ENCODE results near the gene PPEF1. TPM values are rescaled to one million over a fixed set of nuclear protein-coding genes. Genes with fewer than 3 reads are reported as not detected.

Gene PPEF1
- total RNA-seq = under 1 TPM in 1 of 2 donors, not detected in 1; 0.15 TPM

- DNase-seq = no peak
- no peaks in the 10 kb centered on the region for H3K4me1 ChIP-seq
- H3K9ac ChIP-seq (ENCODE audit: low read depth in 2 of 2, low read length in 2 of 2) = no peak within 1 kb of the TSS
- intact Hi-C loops (cut with DNase I) = no loop called here
- H3K36me3 ChIP-seq = no peaks in the 10 kb centered on the region
- no peak within 1 kb of the TSS for H3K27ac ChIP-seq
- H3K9me3 ChIP-seq = no peaks in the 10 kb centered on the region
- no peaks in the 10 kb centered on the region for H3K27me3 ChIP-seq
- H3K4me3 ChIP-seq = no peak within 1 kb of the TSS
- TF ChIP-seq, protein P1, sequence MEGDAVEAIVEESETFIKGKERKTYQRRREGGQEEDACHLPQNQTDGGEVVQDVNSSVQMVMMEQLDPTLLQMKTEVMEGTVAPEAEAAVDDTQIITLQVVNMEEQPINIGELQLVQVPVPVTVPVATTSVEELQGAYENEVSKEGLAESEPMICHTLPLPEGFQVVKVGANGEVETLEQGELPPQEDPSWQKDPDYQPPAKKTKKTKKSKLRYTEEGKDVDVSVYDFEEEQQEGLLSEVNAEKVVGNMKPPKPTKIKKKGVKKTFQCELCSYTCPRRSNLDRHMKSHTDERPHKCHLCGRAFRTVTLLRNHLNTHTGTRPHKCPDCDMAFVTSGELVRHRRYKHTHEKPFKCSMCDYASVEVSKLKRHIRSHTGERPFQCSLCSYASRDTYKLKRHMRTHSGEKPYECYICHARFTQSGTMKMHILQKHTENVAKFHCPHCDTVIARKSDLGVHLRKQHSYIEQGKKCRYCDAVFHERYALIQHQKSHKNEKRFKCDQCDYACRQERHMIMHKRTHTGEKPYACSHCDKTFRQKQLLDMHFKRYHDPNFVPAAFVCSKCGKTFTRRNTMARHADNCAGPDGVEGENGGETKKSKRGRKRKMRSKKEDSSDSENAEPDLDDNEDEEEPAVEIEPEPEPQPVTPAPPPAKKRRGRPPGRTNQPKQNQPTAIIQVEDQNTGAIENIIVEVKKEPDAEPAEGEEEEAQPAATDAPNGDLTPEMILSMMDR (IDR thresholded peaks at IDR 0.05) = no peak
Observed at GRCh38 chrX:18707426-18708049, at the start of gene PPEF1. Gene PPEF1, plus strand, starts transcription at chrX:18707645. Its CDS starts 136 bp downstream, at chrX:18707781.

DNA sequence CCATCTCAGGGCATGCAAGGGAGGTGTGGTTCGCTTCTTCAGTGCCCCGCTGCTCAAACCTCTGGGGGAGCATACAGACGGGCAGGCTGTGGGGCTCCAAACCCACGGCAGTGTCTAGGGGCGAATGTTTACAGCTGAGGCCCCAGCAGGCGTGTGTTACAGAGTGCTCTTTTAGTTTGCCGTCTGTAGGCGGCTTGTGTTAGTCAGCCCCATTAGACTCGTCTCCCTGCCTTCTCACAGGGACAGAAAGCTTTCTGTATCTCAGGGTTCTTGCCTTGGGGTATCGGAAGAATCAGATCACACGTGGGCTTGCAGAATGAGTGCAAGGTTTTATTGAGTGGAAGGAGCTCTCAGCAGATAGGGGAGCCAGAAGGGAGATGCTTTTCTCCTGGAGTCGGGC lies 46.2 kb upstream of the PPEF1 start:
- Histone ChIP-seq H3K9me3 (no peaks in the 10 kb centered on the region), H3K4me1 (no peaks in the 10 kb centered on the region), H3K36me3 (no peaks in the 10 kb centered on the region), H3K27ac (no peak overlapping the region), H3K27me3 (no peaks in the 10 kb centered on the region), H3K4me3 (no peak overlapping the region), H3K9ac (ENCODE audit: low read depth in 2 of 2, low read length in 2 of 2) (no peak overlapping the region)
- TF ChIP-seq, protein P1 (IDR thresholded peaks at IDR 0.05) = no peak
- DNase-seq = no peak
- intact Hi-C loops (cut with DNase I) = no loop called here

DNA sequence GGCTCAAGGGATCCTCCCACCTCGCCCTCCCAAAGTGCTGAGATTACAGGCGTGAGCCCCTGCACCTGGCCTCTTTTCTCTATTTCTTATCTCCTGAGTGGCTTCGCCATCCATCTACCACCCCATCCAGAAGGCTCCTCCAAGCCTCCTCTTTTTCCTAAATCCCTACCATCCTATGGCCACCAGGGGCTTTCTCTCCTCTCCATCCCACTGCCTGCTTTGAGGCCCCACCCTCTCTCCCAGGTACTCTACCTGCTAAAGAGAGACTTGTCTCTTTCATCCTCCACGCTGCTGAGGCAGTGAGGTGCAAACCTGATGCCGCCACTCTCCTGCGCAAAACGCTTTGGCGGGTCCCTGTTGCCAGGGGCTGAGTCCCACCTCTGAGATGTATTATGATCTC lies 42.5 kb upstream of the PPEF1 start:
- Histone ChIP-seq H3K9me3 (no peaks in the 10 kb centered on the region), H3K4me1 (no peaks in the 10 kb centered on the region), H3K9ac (ENCODE audit: low read depth in 2 of 2, low read length in 2 of 2) (no peak overlapping the region), H3K27ac (no peak overlapping the region), H3K4me3 (no peak overlapping the region), H3K27me3 (no peaks in the 10 kb centered on the region), H3K36me3 (no peaks in the 10 kb centered on the region)
- no peak for DNase-seq
- intact Hi-C loops (cut with DNase I) = no loop called here
- TF ChIP-seq, protein P1 (IDR thresholded peaks at IDR 0.05) = no peak

DNA sequence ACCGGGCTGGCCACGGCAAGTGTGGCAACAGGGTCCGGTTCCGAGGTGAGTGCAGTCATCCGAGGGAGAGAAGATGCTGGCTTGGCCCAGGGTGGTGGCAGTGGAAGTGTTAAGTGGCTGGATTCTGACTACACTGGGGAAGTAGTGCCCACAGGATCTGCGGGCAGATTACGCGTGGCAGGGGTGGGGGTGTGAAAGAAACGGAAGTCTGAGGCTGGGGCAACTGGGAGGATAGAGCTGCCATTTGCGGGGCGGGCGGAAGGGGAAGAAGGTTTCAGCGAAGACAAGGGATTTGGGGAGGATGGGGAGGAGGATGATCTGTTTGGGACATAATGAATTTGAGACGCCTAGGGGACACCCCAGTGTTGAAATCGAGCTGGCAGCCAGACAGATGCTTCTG lies 40.8 kb upstream of the PPEF1 start:
- no peak for DNase-seq
- TF ChIP-seq, protein P1 (IDR thresholded peaks at IDR 0.05) = no peak
- H3K9me3 ChIP-seq = no peaks in the 10 kb centered on the region
- H3K4me1 ChIP-seq = no peaks in the 10 kb centered on the region
- no peaks in the 10 kb centered on the region for H3K27me3 ChIP-seq
- no peaks in the 10 kb centered on the region for H3K36me3 ChIP-seq
- H3K4me3 ChIP-seq = no peak overlapping the region
- intact Hi-C loops (cut with DNase I) = no loop called here
- no peak overlapping the region for H3K9ac ChIP-seq (ENCODE audit: low read depth in 2 of 2, low read length in 2 of 2)
- H3K27ac ChIP-seq = no peak overlapping the region

DNA sequence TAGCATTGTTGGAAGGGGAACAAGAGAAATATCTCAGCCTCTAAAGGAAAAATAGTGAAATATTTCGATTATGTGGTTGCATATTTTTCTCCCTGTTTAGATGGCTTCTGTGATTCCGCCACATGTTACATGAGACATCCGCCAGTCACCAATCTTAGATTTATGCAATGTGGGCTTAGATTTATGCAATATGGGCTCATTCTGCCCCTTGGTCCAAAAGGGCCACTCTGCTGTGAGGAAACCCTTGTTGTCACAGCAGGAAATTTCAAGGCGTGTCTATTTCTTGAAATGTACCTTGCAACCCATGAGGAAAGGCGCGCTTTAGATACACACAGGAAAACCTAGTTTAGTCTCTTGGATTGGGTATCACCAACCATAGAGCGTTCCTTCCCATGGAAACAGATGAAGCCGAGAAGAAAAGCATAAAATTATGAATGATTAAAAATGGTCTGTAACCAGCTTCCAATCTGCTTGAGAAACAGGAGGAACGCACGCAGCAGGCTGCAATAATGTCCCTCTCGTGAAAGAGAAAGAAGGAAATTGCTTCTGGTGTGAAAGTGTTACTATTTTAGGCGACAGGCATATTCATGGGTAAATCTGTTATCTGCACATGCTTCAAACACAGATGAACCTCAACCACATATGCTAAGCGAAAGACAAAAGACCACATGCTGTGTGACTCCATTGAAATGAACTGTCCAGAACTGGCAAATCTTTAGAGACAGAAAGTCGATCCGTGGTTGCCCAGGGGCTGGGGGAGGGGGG lies 39.2 kb upstream of the PPEF1 start:
- H3K9ac ChIP-seq (ENCODE audit: low read depth in 2 of 2, low read length in 2 of 2) = no peak overlapping the region
- no peak overlapping the region for H3K4me3 ChIP-seq
- DNase-seq = no peak
- no peaks in the 10 kb centered on the region for H3K4me1 ChIP-seq
- H3K27me3 ChIP-seq = no peaks in the 10 kb centered on the region
- H3K27ac ChIP-seq = no peak overlapping the region
- no peaks in the 10 kb centered on the region for H3K36me3 ChIP-seq
- TF ChIP-seq, protein P1 (IDR thresholded peaks at IDR 0.05) = no peak
- intact Hi-C loops (cut with DNase I) = no loop called here
- H3K9me3 ChIP-seq = no peaks in the 10 kb centered on the region
